Cardiac muscle cell (in vitro differentiated cells and primary cell): ENCODE results near the gene AGAP1. TPM values are rescaled to one million over a fixed set of nuclear protein-coding genes. Genes with fewer than 3 reads are reported as not detected.

ENCODE experiments used
- DNase-seq, 2 donors: peaks; one replicate each; pipeline versions ENCODE4 v3.0.0 to v3.0.0-alpha.2; 2010 to 2017; ENCODE audit warnings: low read depth in 1 of 2, low spot score in 1 of 2
- H3K27ac ChIP-seq: fragments of 200-600 bp; sonication (generic); 2 replicates; pipeline ENCODE4 v1.5.1; 2016
- H3K27me3 ChIP-seq: fragments of 200-600 bp; sonication (generic); 2 replicates; pipeline ENCODE4 v1.6.0; 2016; ENCODE audit warnings: control low read depth
- H3K36me3 ChIP-seq: fragments of 200-600 bp; sonication (generic); 2 replicates; pipeline ENCODE4 v1.5.1; 2016; ENCODE audit warnings: control low read depth
- H3K4me1 ChIP-seq: fragments of 200-600 bp; sonication (generic); 2 replicates; pipeline ENCODE4 v1.8.1; 2017; ENCODE audit warnings: low read depth, mild to moderate bottlenecking, mixed run types
- H3K4me3 ChIP-seq: fragments of 200-600 bp; sonication (generic); 2 replicates; pipeline ENCODE4 v1.5.1; 2016; ENCODE audit warnings: mild to moderate bottlenecking
- H3K9me3 ChIP-seq: fragments of 200-600 bp; sonication (generic); 2 replicates; pipeline ENCODE4 v1.5.1; 2017; ENCODE audit warnings: low read depth, mild to moderate bottlenecking, control low read depth
- polyA plus RNA-seq: library from polyadenylated mRNA; unstranded; fragments of >200 nt; fragmentation: Nextera tagmentation; extraction: Ambion mirVana; gene quantifications from 2 replicates; pipeline ENCODE4 v1.2.1, GENCODE V29; 2016
- total RNA-seq: library from RNA; depleted of rRNA; stranded (reverse); fragments of >200 nt; gene quantifications from 2 replicates; pipeline ENCODE4 v1.2.3, GENCODE V29; 2016
- TF ChIP-seq, protein P1 (sequence below): IDR thresholded peaks from 2 replicates; pipeline ENCODE4 v1.5.1; 2012; ENCODE audit warnings: low read depth, mild to moderate bottlenecking, low read length

AGAP1 gene
- total and polyA plus RNA-seq, 2 experiments from 2014 or later, result 8.6 to 38.2 TPM

DNA sequence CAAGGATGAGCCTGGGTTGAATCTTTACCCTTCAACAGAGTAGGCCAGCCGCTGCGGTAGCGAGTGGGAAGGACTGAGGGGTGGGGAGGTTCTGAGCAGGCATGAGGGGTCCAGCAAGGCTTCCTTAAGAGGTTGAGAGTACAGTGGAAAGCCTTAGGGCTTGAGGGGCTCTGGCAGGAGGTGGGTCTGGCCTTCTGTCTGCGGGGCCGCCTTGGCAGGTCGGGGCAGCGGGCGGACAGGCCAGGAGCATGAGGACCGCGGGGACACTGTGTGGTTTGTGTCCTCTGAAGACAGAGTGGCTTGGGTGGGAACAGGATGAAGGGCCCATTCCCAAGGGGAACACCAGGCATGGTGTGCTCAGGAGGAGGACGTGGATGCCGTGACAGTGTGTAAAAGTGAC, 250.3 kb downstream of the AGAP1 start:
- H3K36me3 ChIP-seq, result no peaks in the 10 kb centered on the region
- H3K27ac ChIP-seq, result no peak overlapping the region
- H3K27me3 ChIP-seq, result no peaks in the 10 kb centered on the region
- TF ChIP-seq, protein P1, sequence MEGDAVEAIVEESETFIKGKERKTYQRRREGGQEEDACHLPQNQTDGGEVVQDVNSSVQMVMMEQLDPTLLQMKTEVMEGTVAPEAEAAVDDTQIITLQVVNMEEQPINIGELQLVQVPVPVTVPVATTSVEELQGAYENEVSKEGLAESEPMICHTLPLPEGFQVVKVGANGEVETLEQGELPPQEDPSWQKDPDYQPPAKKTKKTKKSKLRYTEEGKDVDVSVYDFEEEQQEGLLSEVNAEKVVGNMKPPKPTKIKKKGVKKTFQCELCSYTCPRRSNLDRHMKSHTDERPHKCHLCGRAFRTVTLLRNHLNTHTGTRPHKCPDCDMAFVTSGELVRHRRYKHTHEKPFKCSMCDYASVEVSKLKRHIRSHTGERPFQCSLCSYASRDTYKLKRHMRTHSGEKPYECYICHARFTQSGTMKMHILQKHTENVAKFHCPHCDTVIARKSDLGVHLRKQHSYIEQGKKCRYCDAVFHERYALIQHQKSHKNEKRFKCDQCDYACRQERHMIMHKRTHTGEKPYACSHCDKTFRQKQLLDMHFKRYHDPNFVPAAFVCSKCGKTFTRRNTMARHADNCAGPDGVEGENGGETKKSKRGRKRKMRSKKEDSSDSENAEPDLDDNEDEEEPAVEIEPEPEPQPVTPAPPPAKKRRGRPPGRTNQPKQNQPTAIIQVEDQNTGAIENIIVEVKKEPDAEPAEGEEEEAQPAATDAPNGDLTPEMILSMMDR, result no peak
- no peak for DNase-seq
- H3K4me3 ChIP-seq, result no peak overlapping the region
- H3K9me3 ChIP-seq, result no peaks in the 10 kb centered on the region
- no peaks in the 10 kb centered on the region for H3K4me1 ChIP-seq

DNA sequence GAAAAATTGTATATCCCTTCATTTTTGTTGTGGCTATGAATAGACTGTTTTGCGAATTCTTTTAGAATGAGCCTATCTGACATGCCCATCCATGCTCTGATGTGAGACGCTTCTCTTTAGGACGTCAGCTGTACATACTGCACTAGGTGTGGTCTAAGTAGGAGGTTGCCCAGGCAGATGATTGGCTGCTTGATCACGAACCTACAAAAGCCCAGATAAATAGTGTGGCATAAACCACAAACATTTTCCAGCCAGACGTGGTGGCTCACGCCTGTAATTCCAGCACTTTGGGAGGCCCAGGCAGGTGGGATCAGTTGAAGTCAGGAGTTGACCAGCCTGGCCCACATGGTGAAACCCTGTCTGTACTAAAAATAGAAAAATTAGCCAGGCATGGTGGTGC, 251.8 kb downstream of the AGAP1 start:
- no peaks in the 10 kb centered on the region for H3K4me1 ChIP-seq
- no peak overlapping the region for H3K27ac ChIP-seq
- H3K4me3 ChIP-seq, result no peak overlapping the region
- no peak for DNase-seq
- TF ChIP-seq, protein P1, result no peak
- H3K36me3 ChIP-seq, result no peaks in the 10 kb centered on the region
- H3K27me3 ChIP-seq, result no peaks in the 10 kb centered on the region
- no peaks in the 10 kb centered on the region for H3K9me3 ChIP-seq

DNA sequence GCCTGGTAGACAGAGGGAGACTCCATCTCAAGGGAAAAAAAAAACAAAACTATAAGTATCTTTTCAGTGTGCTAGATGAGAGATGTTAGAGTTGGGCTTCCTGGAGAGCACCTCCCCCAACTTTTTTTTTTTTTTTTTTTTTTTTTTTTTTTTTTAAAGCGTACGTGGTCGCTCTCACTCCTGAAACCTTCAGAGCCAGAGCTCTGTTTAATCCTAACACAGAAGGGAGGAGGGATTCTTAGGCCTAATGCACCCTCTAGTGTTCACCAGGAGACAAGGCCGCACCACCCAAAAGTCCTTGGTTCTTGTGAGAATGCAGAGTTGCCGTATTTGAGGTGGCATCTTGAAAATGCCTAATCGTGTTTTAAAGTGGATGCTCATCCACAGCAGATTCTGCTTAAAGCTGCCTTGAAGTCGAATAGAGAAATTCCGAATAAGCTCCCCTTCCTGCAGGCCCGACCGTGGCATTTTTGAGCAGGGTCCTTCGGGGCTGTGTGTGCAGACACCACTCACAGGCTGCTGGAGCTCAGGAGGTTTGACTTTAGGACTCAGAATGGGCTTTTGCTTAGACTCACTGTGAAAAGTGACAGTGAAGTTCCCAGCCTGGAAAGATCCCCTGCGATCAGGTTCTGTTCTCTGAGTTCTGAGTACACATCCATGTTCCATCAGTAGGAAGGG, 252.6 kb downstream of the AGAP1 start:
- no peak overlapping the region for H3K4me3 ChIP-seq

DNA sequence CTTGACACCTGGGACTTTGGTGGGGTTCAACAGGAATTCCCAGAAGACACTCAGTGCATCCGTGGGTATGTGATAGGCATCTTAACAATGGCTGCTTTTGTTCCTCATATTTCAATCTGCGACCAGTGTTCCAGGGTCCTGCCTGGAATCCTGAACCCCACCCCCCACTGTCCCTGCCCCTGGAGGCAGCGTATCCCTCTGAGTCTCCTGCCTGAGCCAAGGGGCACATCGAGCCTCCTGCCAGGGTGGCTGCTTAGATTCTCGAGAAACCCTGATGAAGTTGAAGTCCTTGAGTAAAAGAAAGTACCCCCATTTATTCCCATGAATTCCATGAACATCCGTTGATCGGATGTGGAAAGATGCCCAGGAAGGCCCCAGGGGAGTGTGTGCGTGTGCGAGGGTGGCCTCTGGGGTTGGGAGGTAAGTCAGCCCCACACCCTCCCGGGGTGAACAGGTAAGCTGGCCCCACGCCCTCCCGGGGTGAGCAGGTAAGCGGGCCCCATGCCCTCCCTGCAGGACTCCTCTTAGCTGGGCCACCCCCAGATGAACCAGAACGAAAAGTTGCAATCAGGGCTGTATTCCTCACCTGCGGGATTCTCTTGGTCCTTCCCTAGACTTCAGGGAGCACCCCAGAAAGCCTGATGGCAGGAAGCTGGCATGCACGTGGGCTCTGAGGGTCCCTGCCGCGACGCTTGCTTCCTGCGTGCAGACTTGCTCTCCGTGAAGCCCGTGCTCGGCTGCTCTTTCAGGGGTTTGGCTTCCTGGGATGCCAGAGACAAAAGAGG, 253.3 kb downstream of the AGAP1 start:
- Histone ChIP-seq H3K36me3 (no peaks in the 10 kb centered on the region), H3K9me3 (no peaks in the 10 kb centered on the region), H3K27ac (no peak overlapping the region), H3K4me1 (no peaks in the 10 kb centered on the region), H3K27me3 (no peaks in the 10 kb centered on the region), H3K4me3 (no peak overlapping the region)
- TF ChIP-seq, protein P1, result no peak
- no peak for DNase-seq

More for the DNA sequence above, 252.6 kb downstream of the AGAP1 start:
- no peaks in the 10 kb centered on the region for H3K27me3 ChIP-seq
- no peaks in the 10 kb centered on the region for H3K9me3 ChIP-seq
- H3K27ac ChIP-seq, result no peak overlapping the region
- no peaks in the 10 kb centered on the region for H3K36me3 ChIP-seq
- TF ChIP-seq, protein P1, result peak; percentile 78
- no peaks in the 10 kb centered on the region for H3K4me1 ChIP-seq
- DNase-seq, result peak; percentile 92 to 93

DNA sequence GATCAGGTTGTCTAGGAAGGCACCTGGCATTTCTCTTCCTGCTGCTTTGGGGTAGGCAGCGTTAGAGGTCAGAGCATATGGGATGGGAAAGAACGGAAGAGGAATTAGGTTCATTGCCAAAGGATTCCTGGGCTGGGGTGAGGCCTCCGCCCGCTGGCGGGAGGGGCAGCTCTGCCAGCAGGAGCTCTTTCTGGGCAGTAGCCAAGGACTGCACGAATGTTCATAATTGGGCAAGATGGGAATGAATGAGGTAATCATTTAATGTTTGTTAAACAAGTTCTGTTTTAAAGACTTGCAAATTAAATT, 253.9 kb downstream of the AGAP1 start:
- H3K27ac ChIP-seq, result no peak overlapping the region
- H3K4me1 ChIP-seq, result no peaks in the 10 kb centered on the region
- H3K27me3 ChIP-seq, result no peaks in the 10 kb centered on the region
- H3K9me3 ChIP-seq, result no peaks in the 10 kb centered on the region
- no peaks in the 10 kb centered on the region for H3K36me3 ChIP-seq
- no peak overlapping the region for H3K4me3 ChIP-seq
- no peak for DNase-seq
- TF ChIP-seq, protein P1, result no peak
